G401 (cell line): ENCODE data around the gene CLEC4G. TPM values are rescaled to one million over a fixed set of nuclear protein-coding genes. Genes with fewer than 3 reads are reported as not detected.
"Not testable (repeated sequence)": the region's sequence is repeated elsewhere in the genome, so short reads cannot be mapped to it uniquely, and the experiment has no call there.

Experiments
- DNase-seq: peaks from one replicate; pipeline ENCODE4 v3.0.0-alpha.2; 2015; ENCODE audit warnings: low spot score
- in situ Hi-C: cut with HindIII; loops from 2 replicates; pipeline ENCODE4 v1.10.0; 2016; ENCODE audit warnings: low sequenced_read_pairs, mixed read lengths
- total RNA-seq: library from RNA; depleted of rRNA; stranded (reverse); fragments of >200 nt; shearing (Covaris generic); gene quantifications from 2 replicates; pipeline ENCODE4 v1.2.3, GENCODE V29; 2014; rRNA removed

The CLEC4G gene
- not detected in 2 replicates for total RNA-seq

- peak; percentile 34 for DNase-seq
- in situ Hi-C loops = no loop called here
Measured at GRCh38 chr19:7732045-7732444, at the start of gene CLEC4G. CLEC4G (minus strand) TSS chr19:7732110; CDS start chr19:7732102, 8 bp downstream.

GRCh38 chr19:7781157-7781556 is 49.2 kb upstream of the CLEC4G start:
- in situ Hi-C loops = no loop called here
- DNase-seq = no peak

GRCh38 chr19:7779631-7780486 is 47.9 kb upstream of the CLEC4G start:
- no peak for DNase-seq
- in situ Hi-C loops = no loop called here

DNA sequence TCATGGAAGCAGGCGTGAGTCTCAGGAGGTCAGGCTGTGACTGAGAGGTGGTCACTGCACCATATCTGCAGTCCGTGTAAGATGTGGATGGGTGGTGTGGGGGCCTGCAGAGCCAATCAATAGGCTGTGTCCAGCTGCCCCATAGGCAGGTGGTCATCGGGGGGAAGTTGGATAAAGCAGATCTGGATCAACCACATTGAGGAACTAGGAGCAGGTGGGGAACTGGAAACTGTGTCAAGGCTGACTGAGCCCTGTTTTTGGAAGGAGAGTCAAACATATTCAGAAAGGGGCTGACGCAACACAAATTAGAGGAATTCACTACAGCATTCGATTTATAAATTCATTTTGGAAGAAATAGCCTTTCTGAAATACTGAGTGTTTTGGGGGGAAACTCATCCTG is 46.2 kb upstream of the CLEC4G start:
- no peak for DNase-seq
- in situ Hi-C loops = no loop called here

DNA sequence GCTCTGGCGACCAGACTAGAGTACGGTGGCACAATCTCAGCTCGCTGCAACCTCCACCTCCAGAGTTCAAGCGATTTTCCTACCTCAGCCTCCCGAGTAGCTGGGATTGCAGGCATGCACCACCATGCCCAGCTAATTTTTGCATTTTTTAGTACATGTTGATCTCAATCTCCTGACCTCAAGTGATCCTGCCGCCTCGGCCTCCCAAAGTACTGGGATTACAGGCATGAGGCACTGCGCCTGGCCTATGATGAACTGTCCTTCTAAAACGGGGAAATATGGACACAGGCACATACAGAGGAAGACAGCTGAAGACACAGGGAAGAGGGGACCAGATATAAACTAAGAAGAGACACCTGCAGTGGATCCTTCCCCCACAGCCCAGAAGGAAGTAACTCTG is 43.9 kb upstream of the CLEC4G start:
- no peak for DNase-seq

GRCh38 chr19:7773841-7774240 is 41.9 kb upstream of the CLEC4G start:
- in situ Hi-C loops = no loop called here
- DNase-seq = no peak

More for the DNA sequence above, 43.9 kb upstream of the CLEC4G start:
- in situ Hi-C loops = no loop called here

DNA sequence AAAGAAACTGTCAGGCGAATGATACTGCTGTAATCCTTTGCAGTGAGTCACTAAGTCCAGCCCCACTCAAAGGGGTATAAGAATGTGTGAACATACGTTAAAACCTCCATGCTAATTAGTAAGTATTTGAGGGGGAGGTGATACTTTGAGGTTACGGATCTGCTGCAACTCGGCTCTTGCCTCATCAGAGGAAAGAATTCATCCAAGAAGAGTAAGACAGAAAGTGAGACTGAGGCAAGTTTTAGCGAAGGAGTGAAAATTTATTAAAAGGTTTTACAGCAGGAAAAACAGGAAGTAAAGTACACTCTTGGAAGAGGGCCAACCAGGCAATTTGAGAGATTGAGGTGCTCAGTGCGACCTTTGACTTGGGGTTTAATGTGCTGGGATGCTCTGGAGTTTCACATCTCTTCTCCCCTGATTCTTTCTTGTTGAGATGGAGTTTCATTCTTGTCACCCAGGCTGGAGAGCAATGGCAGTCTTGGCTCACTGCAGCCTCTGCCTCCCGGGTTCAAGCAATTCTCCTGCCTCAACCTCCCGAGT is 40.9 kb upstream of the CLEC4G start:
- DNase-seq = no peak
- in situ Hi-C loops = no loop called here

DNA sequence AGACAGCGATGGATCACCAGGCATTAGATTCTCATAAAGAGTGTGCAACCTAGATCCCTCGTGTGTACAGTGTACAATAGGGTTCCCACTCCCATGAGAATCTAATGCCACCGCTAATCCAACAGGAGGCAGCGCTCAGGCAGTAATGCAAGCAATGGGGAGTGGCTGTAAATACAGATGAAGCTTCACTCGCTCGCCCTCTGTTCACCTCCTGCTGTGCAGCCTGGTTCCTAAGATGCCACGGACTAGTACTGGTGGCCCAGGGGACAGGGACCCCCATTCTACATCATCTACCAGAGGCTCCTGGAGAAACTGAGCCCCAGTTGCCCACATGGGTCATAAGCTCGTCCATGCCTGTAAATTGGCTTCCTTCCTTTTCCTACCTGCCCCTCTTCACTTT is 39.2 kb upstream of the CLEC4G start:
- in situ Hi-C loops = no loop called here
- DNase-seq = no peak

GRCh38 chr19:7769171-7769570 is 37.3 kb upstream of the CLEC4G start:
- in situ Hi-C loops = no loop called here
- no peak for DNase-seq

GRCh38 chr19:7767487-7767886 is 35.6 kb upstream of the CLEC4G start:
- in situ Hi-C loops = no loop called here
- DNase-seq = no peak

GRCh38 chr19:7766535-7766934 is 34.6 kb upstream of the CLEC4G start:
- no peak for DNase-seq
- in situ Hi-C loops = no loop called here

DNA sequence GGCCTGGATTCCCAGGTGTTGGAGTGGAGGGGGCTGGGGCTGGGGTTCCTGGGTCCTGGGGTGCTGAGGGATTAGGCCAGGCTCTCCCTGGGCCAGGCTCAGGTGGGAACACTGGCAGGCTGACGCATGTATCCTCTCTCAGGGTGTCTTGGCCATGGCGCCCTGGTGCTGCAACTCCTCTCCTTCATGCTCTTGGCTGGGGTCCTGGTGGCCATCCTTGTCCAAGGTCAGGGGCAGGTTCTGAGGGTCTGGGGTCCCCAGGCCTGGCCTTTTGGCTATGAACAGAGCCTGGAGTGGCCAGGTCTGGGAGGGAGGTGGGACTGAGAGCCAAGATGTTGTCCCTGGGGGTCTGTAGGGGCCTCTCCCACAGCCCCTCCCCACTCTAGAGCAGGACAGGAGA is 33.1 kb upstream of the CLEC4G start:
- in situ Hi-C loops, DNase-seq: not testable (repeated sequence)

DNA sequence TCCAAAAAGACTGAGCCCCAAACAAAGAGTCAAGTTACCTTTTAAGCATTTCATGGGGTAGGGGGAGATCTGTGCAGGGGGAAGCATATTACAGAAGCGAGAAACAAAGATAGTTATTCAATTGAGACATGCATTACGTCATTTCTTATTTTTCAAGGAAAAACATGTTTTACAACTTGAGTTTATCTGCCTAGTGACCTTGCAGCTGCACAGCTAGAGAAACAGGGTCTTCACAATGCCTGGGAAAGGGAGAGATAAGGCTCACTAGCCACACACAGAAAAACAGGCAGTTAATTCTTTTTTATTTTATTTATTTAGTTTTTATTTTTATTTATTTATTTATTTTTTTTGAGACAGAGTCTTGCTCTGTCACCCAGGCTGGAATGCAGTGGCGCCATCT is 32.2 kb upstream of the CLEC4G start:
- in situ Hi-C loops, DNase-seq: not testable (repeated sequence)

DNA sequence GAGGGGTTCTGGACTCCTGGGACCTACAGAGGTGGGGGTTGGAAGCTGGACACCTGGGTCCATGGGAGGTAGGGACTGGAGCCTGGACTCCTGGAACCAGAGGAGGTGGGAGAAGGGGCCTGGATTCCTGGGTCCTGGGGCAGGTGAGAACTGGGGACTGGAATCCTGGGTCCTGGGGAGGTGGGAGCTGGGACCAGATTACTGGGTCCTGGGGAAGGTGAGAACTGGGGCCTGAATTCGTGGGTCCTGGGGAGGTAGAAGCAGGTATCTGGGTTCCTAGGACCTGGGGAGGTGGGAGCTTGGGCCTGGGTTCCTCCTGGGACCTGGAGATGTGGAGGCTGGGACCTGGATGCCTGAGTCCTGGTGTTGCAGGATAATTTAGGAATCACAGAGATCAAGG is 31.8 kb upstream of the CLEC4G start:
- in situ Hi-C loops = no loop called here
- no peak for DNase-seq

- in situ Hi-C loops = no loop called here
- DNase-seq = no peak
Measured at GRCh38 chr19:7762719-7763293, 30.9 kb upstream of the CLEC4G start, which contains the start of gene CLEC4M. CLEC4M (plus strand) TSS chr19:7763243; CDS start chr19:7763267, 24 bp downstream.

GRCh38 chr19:7759156-7759555 is 27.2 kb upstream of the CLEC4G start:
- in situ Hi-C loops = no loop called here
- no peak for DNase-seq

DNA sequence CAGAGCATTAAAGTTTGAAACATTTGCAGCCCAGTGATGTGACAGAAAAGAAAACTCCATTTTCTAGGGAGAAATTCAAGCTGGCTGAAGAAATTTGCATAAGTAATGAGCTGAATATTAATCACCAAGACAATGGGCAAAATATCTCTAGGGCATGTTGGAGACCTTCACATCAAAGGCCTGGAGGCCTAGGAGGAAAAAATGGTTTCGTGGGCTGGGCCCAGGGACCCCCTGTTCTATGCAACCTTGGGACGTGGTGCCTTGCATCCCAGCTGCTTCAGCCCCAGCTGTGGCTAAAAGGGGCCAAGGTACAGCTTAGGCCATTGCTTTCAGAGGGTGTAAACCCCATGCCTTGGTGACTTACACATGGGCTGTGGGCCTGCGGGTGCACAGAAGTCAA is 25.4 kb upstream of the CLEC4G start:
- no peak for DNase-seq
- in situ Hi-C loops = no loop called here

DNA sequence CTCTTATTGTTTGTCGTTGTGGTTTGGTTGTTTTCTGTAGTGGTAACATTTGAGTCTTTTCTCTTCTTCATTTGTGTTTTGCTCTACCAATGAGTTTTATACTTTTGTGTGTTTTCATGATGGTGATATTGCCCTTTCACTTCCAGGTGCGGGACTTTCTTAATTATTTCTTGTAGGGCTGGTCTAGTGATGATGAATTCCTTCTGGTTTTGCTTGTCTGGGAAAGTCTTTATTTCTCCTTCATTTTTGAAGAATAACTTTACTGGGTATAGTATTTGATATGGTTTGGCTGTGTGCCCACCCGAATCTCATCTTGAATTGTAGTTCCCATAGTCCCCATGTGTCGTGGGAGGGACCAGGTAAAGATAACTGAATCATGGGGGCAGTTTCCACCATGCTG is 24.3 kb upstream of the CLEC4G start:
- in situ Hi-C loops = no loop called here
- no peak for DNase-seq

- no peak for DNase-seq
Measured at GRCh38 chr19:7751157-7751783, 19.4 kb upstream of the CLEC4G start.

GRCh38 chr19:7748756-7749155 is 16.8 kb upstream of the CLEC4G start:
- DNase-seq = peak; percentile 49
- in situ Hi-C loops = no loop called here

More at GRCh38 chr19:7751157-7751783, 19.4 kb upstream of the CLEC4G start:
- in situ Hi-C loops = no loop called here
